ENCODE measurements around the gene PFDN1.

Gene PFDN1

DNA sequence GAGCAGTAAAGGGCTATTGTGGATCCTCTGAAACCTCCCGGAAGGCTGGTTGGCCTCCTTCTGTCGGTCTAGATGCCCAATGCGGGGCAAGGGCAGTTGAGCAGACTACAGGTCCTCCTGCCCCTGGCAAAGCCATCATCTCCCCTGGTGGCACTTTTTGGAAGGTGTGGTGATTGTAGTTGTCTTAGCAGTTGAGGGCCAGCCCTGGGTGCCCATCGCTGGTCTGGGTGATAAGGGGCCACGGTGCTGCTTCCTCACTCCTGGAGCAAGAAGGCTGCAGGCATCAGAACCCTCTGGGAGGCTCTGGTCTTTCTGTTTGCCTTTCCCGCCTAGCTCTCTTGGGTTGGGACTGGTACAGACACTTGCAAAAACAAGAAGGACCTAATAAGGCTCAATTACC, 64.1 kb downstream of the PFDN1 start:
- DNase-seq (ENCODE audit: low read depth): no peak

DNA sequence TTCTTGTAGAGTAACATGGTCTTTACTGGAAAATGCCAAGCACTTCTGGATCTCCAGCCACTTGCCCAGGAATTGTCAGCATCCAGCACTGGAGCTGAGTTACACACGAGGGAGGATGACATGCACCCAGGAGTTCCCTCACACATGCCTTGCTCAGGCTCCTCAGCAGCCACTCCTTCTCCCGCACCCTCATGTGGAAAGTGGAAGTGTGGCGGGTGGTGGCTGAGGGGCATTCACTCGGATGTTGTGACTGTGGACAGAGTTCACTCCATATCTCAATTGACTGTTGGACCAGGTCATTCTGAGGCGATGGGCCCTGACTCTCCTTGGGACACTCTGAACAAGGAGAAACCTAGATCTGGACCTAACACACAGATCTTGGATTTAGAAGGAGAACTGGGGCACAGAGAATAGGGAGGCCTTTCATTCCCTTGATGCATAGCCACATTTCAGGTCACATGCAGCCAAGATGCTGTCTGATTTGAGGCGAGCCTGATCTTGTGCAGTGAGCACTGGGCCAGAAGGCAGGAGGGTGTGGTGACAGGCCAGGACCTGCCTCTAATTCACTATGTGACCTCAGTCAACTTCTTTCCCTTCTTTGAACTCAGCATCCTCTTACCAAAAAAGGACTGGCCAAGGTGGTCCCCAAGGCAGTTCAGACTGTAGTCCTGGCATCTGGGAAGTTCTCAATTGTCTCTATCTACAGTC, 65.9 kb downstream of the PFDN1 start:
- DNase-seq (ENCODE audit: low read depth): no peak

DNA sequence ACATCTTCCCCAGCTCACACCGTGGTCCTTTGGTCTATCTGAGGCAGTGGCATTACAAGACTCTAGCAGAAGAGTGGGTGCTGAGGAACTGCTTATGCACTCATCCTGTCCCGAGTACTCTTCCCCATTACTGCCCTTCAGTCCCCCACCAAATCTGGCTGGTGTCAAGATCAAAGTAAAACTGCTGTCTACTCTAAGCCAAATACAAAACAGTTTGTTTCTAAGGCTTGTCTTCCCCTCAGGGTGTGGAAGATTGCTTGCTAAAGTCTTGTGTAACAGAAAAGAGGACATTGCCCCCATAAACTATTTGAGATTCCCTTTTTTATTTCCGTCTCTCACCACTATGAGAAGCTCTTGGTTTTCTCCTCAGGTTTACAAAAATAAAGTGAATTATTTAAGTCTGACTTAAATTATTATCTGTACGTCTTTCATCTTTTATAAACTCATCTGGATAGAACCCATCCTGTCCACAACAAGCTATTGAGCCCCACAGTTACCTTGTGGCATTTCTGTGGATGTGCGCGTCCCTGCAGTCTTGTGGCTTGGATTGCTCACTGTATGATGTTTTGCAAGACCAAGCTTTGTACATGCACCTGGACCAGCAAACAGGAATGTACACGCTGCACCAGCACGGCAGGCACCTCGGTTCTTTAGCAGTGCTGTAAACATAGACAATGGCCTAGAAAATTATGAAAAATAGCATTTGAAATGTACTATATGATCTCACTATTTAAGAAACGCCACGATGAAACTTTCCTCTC, 66.9 kb downstream of the PFDN1 start:
- no peak for DNase-seq (ENCODE audit: low read depth)

DNA sequence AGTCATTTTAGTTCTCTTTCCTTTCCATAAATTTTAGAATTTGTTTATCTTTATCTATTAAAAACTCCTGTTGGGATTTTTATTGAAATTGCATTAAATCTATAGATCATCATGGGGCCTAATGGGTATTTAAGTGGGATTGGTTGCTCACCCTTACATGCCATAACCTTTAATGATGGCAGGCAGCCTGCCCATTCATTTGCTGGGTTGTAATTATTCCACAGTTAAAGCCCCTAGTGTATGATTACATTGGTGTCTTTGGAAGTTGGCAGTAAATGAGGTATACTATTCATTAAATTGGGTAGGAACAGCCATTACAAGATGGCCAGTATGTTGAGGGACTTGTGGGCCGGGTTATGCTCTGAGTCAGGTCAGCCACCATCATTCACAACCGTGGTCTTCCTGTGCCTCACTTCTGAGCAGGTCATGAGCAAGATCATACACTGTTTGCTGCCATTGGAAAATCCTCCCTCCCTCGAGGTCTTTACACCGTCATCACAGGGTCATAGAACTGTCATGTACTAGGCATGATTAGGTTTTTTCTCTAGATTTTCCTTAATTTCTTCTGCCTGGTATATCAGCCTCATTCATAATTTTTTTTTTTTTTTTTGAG, 68.4 kb downstream of the PFDN1 start:
- DNase-seq (ENCODE audit: low read depth): no peak

DNA sequence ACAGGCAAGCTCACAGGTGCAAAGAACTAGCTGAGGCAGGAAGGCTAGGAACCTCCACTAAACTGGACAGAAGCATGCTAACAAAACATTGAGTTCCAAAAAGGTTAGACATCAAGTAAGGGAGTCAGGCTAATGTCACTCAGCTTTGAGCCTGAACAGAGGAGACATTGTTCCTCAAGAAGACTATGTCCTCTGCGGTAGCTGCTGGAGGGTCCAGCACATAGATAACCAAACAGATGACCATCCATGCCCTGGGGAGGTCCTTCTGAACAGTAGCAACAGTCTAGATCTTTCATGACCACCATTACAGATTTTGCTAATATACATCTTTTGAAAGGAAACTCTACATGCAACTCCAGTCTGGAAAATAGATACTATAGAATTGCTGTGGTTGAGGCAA, 70.2 kb downstream of the PFDN1 start:
- DNase-seq (ENCODE audit: low read depth): no peak

DNA sequence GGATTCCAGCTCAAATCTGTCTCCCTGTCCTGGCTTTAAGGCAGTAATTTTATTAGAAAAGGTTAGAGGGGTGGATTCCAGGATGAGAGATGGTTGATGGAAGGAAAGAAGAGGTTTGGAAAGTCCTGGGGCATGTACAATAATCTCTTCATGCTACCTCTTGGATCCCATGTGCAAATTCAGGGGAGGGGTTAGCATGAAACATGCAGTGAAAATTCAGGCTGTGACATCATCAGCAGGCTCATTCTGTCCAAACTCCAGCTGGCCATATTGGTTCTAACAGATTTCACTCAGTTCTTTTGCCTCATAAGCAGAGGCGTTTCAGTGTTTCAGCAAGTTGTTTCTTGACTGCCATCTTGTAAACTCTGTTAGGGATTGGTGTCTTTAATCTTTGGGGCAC, 72.5 kb downstream of the PFDN1 start:
- DNase-seq (ENCODE audit: low read depth): no peak

DNA sequence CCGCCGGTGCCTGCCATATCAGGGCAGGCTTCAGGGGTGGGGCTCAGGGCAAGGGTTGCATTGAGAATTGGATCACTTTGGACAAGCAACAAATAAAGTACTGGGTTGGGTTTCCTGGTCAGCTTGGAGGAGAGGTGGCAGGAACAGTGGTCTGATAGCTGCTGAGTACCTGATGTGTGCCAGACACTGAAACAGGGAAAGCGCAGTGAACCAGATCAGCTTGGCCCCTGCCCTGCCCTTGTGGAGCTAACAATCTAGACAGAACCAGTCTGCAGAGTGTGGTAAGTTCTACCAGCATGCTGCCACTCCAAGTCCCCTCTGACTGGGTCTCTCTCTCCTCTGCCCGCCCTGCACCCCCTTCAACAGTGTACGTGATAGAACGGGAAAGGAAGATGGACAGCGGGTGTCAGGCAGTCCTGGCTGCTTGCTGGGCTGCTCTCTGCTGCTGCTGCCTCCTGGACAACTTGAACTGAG, 74.5 kb downstream of the PFDN1 start:
- no peak for DNase-seq (ENCODE audit: low read depth)

DNA sequence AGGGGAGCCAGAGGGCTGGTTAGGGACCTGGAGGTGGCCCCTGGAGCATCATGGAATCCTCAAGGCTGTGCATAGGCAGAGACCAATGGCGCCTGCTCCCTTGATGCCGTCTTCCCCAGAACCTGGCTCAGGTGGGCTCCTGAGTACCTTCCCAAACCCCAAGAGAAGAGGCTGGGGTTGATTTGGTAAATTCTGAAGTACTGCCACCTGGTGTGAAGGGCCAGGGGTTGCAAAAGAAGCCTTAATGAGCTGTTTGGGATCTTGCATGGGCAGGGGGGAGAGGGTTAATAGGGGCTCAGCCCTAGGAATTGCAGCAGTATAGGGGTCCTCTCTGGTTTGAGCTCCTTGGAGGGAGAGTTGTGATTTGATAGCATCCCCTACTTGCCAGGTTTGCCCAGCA, 75.9 kb downstream of the PFDN1 start:
- DNase-seq (ENCODE audit: low read depth): no peak

DNA sequence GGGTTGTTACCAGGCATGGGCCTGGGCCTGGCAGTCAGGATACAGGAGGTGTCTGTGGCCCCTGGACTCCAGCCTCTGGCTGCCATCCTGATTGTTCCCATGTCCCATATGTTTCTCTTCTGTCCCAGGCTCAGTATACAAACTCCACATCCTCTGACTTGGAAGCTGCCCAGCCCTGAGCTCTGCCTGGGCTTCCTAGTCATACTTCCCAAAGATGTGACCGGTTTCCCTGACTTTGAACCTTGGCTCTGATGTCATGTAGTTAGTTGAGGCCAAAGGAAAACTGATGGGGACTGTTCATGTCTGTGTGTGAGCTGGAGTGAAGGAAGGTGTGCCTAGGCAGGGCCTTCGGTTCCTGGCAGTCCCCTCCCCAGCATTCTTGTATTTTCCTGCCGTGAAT, 77.5 kb downstream of the PFDN1 start:
- no peak for DNase-seq (ENCODE audit: low read depth)

DNA sequence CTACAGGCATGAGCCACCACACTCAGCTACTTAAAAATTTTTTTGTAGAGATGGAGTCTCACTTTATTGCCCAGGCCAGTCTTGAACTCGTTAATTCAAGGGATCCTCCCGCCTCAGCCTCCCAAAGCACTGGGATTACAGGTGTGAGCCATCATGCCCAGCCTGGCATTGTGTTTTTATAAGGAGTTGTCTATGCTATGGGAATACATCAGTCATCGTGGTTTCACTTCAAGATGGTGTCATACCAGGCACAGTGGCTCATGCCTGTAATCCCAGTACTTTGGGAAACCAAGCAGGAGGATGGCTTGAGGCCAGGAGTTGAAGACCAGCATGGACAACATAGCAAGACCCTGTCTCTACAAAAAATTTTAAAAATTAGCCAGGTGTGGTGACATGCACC, 78.2 kb downstream of the PFDN1 start:
- no peak for DNase-seq (ENCODE audit: low read depth)

DNA sequence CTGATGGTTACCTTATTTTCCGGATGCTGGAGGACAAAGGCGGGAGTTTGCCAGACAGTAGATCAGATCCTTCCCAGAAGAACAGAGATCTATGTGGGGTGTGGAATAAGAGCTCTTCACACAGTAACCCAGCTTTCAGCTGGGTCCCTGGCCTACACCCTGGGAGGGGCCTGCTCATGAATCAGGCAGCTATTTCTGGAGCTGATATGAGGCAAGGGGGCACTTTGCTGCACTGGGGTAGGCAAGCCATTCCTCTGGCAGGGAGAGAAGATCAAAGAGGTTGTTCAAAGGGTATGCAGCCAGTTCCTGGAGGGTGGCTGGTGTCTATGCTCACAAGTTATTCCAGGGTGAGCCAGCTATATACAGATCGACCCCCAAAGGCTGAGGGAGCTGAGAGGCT, 79.3 kb downstream of the PFDN1 start:
- no peak for DNase-seq (ENCODE audit: low read depth)

DNA sequence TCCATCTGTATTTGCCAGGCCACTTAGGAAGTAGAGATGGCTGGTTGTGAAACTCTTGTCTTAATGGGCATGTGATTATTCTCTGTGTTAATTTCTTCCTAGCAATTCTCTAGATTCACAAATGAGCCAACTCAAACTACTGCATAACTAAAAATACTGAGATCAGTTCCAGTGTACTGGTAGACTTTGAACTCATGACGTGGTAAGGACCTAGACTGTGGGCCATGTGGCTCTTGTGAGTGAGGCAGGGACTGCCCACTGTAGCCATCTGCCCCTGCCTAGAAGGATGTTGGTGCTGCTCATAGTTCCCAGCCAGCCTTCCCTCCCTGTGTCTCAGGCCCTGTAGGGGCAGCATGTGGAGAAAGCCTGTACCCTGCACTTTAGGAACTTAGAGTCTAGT, 80.5 kb downstream of the PFDN1 start:
- no peak for DNase-seq (ENCODE audit: low read depth)

DNA sequence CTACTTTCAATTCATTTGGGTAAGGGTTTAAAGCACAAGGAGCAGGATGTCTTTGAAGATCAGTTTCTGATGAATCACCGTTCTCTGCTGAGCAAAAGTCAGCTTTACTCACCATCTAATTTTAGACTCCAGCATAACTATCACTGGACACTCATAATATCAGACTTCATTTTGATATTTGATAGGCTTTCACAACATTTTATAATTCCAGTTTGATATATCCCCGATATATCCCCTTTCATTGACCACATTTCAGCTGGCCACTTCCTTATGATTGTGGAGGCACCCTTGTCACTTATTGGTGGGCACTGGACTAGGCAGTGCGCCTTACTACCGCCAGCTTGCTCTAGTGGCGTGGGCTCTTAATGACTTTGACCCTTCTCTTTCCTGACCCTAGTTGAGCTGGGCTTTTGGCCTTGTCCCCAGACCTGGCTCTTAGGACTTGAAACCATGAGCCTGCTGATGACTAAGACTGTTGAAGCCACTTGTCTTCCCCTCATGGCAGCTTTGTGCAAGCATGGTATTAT, 81.1 kb downstream of the PFDN1 start:
- DNase-seq (ENCODE audit: low read depth): peak; percentile 58

DNA sequence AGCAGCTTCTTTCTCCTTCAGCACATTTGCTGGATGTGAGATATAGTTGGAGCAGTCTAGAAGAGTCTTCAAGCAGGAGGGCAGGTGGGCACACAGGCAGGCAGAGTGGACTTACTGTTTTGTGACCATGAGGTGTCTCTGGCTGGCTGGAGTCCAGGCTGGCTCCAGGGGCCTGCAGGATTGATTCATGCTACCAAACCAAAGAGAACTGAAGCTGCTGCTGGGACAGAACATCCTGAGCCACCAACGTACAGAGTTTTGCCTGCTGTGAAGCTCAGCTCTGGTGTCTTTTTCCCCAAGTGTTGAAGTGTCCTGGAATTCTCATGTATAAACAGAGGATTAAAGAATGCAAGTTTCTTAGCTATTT, 82.2 kb downstream of the PFDN1 start:
- no peak for DNase-seq (ENCODE audit: low read depth)

DNA sequence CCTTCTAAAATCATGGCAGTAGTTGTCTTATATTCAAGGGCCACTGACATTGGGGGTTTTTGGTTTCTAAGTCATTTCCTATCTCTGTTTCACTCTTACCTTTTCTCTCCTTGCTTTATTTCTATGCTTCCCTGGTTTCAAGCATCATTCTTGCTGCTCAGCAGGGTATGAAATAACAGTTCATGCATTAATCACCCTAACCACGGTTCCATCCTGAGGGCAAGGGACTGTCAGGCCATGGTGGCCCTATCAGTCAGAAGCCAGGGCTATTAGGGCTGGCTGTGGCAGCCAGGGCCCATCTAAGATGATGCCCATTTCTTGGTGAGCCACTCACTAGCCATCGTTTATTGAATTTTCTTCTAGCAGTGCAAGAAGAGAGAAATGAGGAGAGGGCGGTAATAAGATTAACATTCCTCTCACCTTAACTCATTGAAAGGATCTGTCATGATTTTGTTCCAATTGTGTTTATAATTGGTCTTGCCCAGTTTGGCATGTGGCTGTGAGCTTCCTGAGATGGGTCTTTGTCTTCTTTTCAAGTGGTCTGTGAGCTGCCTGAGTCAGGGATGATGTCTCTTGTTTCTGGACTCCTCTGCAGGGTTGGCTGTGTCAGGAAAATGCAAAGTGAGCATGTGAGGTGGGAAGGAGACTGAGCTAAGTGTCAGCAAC, 82.7 kb downstream of the PFDN1 start:
- DNase-seq (ENCODE audit: low read depth): no peak

DNA sequence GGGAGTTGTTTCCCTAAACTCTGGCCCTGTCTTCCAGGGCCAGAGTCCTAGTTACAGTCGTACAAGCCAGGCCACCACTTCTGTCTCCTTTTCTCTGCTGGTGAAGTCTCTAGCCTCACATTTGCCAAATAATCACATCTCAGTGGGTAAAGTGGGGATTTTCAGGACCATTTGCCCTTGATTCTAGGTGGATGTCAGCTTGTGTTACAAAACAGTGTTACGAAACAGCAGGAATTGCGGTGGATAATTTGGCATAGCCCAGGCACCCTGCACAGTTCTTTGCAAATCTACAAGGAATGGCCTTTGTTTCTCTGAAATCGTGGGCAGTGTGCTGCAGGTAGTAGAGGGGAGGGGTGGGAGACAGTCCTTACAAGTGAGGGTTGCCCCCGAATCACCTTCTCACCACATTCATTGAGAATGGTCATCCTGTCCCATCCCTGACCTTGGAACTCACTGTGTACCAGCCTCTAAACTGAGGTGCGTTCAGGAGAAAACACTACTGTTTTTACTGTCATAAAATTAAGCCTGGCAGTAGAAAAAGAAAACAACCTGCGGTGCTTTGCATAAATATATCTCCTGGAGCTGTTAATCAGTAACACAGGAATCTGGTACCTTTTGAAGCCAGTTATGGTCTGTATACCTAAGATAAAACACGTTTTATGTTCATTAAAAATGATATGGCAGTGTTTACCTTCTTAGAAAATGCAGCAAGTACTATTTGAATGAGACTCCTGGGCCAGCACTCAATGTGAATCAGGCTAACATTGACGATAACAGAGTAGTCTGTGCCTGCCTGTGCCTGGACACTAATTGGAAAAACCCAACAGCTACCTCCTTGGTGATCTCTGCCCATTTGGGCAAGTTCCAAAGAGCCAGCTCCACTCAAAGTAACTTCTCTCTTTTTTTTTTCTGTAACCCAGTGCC, 83.6 kb downstream of the PFDN1 start:
- no peak for DNase-seq (ENCODE audit: low read depth)

DNA sequence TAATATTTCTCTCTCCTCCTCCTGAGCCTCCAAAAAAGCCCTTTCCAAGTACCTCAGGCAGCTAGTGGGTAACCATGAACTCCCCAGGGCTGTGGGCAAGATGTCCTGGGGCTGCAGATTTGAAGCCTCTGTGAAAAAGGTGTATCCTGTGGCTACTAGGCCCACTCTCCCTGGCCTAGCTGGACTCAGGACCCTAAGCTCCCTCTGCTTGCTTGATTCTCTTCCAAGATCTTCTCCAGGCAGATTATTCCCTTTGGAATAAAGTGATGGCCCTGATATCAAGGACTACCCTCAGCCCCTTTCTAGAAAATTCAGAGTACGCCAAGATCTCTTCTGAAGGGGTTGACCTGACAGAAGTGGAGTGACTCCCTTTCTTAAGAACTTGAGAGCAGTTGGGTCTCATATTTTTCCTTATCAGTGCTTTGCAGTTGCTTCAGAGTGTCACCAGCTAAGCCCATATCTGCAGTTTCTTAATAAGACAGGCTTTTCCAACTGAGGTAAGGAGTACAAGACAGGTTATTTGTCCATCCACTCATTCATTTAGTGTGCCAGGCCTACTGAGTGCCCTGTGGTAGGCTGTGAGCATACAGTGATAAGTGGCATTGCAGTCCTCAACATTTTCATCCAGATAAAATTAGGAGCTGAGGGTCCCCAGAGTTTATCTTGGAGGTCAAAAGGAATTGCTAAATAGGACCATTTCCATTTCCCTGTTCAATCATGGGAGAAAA, 85.4 kb downstream of the PFDN1 start:
- no peak for DNase-seq (ENCODE audit: low read depth)

DNA sequence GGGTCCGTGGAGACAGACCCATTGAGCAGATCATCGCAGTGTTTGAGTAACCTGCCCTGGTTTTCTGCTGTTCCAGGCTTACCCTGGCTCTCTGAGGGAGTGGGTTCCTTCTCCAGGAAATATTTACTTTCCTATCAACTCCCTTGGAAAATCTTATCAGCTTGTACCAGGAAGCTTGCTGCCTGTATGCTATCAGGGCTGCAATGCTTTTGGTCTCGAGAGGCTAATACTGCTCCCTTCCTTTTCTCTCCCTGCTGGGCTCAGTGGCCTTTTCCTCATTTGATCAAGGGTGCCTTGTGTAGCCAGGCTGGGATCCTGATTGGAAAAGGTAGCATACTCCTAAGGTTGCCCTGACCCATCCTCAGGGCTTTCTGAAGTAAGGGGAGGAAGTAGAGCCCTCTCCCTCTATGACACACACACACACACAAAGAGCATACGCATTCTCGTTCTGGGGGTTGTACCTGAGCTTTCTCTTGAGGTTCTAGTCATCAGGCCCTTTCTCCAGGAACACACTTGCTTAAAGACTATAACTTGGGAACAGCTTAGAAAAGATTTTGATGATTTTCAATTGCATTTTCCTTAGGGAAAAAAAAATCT, 86.3 kb downstream of the PFDN1 start:
- DNase-seq (ENCODE audit: low read depth): no peak

DNA sequence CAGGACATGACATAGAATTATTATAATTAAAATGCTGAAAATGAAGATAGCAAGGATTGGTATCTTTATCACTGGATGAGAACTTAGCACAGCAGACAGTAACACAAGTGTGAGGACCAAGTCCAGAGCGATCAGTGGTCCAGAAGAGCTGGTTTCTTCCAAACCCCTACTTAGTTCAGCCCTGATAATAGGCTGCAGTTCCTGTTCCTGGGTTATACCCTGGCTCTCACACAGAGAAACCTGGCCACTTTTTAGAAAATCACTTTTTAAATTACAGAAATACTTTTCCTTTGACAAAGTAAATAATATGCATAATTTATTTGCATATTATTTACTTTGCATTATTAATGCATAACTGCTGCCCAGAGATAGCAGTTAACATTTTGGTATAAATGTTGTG, 87.6 kb downstream of the PFDN1 start:
- DNase-seq (ENCODE audit: low read depth): no peak

DNA sequence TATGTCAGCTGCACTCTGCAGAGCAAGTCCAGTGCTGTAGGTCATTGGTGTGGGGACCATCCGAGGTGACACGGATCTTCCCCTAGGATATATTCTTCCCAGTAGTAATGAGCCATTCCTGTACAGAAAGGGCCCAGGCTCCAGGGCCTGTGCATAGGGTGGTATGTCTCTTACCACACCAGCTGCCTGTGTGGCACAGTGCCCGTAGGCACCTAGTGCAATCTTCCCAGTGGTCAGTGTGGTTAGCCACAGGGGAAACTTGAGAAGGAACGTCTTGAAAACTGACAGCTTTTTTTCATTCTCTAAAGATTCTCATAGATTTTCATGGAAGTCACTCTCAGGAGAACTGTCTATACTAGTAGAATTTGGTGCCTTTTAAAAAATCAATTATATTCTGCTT, 88.1 kb downstream of the PFDN1 start:
- no peak for DNase-seq (ENCODE audit: low read depth)
